Measurements from ENCODE around the gene SLC26A2.
A peak's percentile ranks its signal among the peaks of the same experiment; 100 is the strongest.

SLC26A2 gene

DNA sequence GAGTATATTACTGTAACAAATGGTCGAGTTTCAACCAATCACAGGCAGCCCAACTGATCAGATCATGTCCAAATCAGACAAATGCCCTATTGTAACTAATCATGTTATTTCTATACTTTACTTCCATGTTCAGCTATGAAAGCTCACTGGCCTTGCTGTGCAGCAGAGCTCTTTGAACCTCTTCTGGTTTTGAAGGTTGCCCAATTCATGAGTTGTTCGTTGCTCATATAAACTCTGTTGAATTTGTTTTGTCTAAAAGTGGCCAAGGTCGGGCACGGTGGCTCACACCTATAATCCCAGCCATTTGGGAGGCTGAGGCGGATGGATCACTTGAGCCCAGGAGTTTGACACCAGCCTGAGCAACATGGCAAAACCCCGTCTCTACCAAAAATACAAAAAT is 37.6 kb upstream of the SLC26A2 start:
- no peaks in the 10 kb centered on the region for H3K9me3 ChIP-seq (ENCODE audit: control insufficient read depth in 2 of 2, low read length in 2 of 2)
- no peaks in the 10 kb centered on the region for H3K36me3 ChIP-seq (ENCODE audit: control insufficient read depth in 2 of 2, insufficient read depth in 2 of 2, low read length in 2 of 2)
- no peak overlapping the region for H3K9ac ChIP-seq (ENCODE audit: low read depth in 1 of 2, low read length in 2 of 2)
- H3K4me3 ChIP-seq (ENCODE audit: low read length in 2 of 2) = no peak overlapping the region
- H3K27ac ChIP-seq (ENCODE audit: low read depth in 2 of 2, low read length in 2 of 2) = no peak overlapping the region
- H3K27me3 ChIP-seq (ENCODE audit: control insufficient read depth in 2 of 2, insufficient read depth in 2 of 2, low read length in 2 of 2) = no peaks in the 10 kb centered on the region
- H3K4me1 ChIP-seq (ENCODE audit: control insufficient read depth in 2 of 2, insufficient read depth in 2 of 2, low read length in 2 of 2) = no peaks in the 10 kb centered on the region

- Histone ChIP-seq H3K9me3 (ENCODE audit: control insufficient read depth in 2 of 2, low read length in 2 of 2) (no peaks in the 10 kb centered on the region), H3K27me3 (ENCODE audit: control insufficient read depth in 2 of 2, insufficient read depth in 2 of 2, low read length in 2 of 2) (no peaks in the 10 kb centered on the region), H3K4me3 (ENCODE audit: low read length in 2 of 2) (no peak overlapping the region), H3K27ac (ENCODE audit: low read depth in 2 of 2, low read length in 2 of 2) (no peak overlapping the region), H3K9ac (ENCODE audit: low read depth in 1 of 2, low read length in 2 of 2) (no peak overlapping the region), H3K36me3 (ENCODE audit: control insufficient read depth in 2 of 2, insufficient read depth in 2 of 2, low read length in 2 of 2) (no peaks in the 10 kb centered on the region), H3K4me1 (ENCODE audit: control insufficient read depth in 2 of 2, insufficient read depth in 2 of 2, low read length in 2 of 2) (no peaks in the 10 kb centered on the region)
These were observed 36.1 kb upstream of the SLC26A2 start for GRCh38 chr5:149924486-149924885.

GRCh38 chr5:149930043-149930748 is 30.4 kb upstream of the SLC26A2 start:
- Histone ChIP-seq H3K27ac (ENCODE audit: low read depth in 2 of 2, low read length in 2 of 2) (no peak overlapping the region), H3K27me3 (ENCODE audit: control insufficient read depth in 2 of 2, insufficient read depth in 2 of 2, low read length in 2 of 2) (no peaks in the 10 kb centered on the region), H3K4me3 (ENCODE audit: low read length in 2 of 2) (peak overlapping the region in 1 of 2 donors; percentile 33), H3K4me1 (ENCODE audit: control insufficient read depth in 2 of 2, insufficient read depth in 2 of 2, low read length in 2 of 2) (peaks cover 0 to 3% of the 10 kb centered on the region in 2 donors), H3K36me3 (ENCODE audit: control insufficient read depth in 2 of 2, insufficient read depth in 2 of 2, low read length in 2 of 2) (no peaks in the 10 kb centered on the region), H3K9ac (ENCODE audit: low read depth in 1 of 2, low read length in 2 of 2) (no peak overlapping the region), H3K9me3 (ENCODE audit: control insufficient read depth in 2 of 2, low read length in 2 of 2) (no peaks in the 10 kb centered on the region)

- H3K9ac ChIP-seq (ENCODE audit: low read depth in 1 of 2, low read length in 2 of 2) = no peak overlapping the region
- no peak overlapping the region for H3K27ac ChIP-seq (ENCODE audit: low read depth in 2 of 2, low read length in 2 of 2)
- peaks cover 0 to 3% of the 10 kb centered on the region in 2 donors for H3K4me1 ChIP-seq (ENCODE audit: control insufficient read depth in 2 of 2, insufficient read depth in 2 of 2, low read length in 2 of 2)
- no peaks in the 10 kb centered on the region for H3K27me3 ChIP-seq (ENCODE audit: control insufficient read depth in 2 of 2, insufficient read depth in 2 of 2, low read length in 2 of 2)
- H3K4me3 ChIP-seq (ENCODE audit: low read length in 2 of 2) = no peak overlapping the region
- H3K9me3 ChIP-seq (ENCODE audit: control insufficient read depth in 2 of 2, low read length in 2 of 2) = no peaks in the 10 kb centered on the region
- H3K36me3 ChIP-seq (ENCODE audit: control insufficient read depth in 2 of 2, insufficient read depth in 2 of 2, low read length in 2 of 2) = no peaks in the 10 kb centered on the region
These were observed 29.6 kb upstream of the SLC26A2 start for GRCh38 chr5:149930749-149931574.

DNA sequence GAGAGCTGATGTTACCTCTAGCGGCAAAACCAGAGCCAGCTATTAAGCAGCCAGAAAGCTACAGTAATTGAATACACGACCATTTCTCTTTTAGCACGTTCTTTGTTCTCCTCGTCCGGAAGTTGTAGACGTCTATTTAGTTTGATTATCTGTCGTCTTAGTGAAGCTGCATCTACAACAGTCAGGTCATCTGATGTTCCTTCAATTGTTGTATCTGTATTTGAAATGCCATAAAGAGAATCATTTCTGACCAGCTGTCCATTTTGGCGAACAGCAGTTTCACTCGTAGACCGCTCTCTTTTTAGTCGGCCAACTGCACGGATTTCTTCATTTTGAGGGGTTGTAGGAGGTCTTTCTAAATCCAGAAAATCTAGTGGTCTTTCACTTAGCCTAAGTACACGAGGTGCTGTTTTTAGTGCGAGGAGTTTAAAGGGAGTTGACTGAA is 28.5 kb upstream of the SLC26A2 start:
- peaks cover under 1 to 12% of the 10 kb centered on the region in 2 donors for H3K4me1 ChIP-seq (ENCODE audit: control insufficient read depth in 2 of 2, insufficient read depth in 2 of 2, low read length in 2 of 2)
- no peaks in the 10 kb centered on the region for H3K27me3 ChIP-seq (ENCODE audit: control insufficient read depth in 2 of 2, insufficient read depth in 2 of 2, low read length in 2 of 2)
- H3K4me3 ChIP-seq (ENCODE audit: low read length in 2 of 2) = peak overlapping the region in 1 of 2 donors; percentile 10
- H3K9ac ChIP-seq (ENCODE audit: low read depth in 1 of 2, low read length in 2 of 2) = no peak overlapping the region
- H3K9me3 ChIP-seq (ENCODE audit: control insufficient read depth in 2 of 2, low read length in 2 of 2) = no peaks in the 10 kb centered on the region
- H3K36me3 ChIP-seq (ENCODE audit: control insufficient read depth in 2 of 2, insufficient read depth in 2 of 2, low read length in 2 of 2) = no peaks in the 10 kb centered on the region
- no peak overlapping the region for H3K27ac ChIP-seq (ENCODE audit: low read depth in 2 of 2, low read length in 2 of 2)

DNA sequence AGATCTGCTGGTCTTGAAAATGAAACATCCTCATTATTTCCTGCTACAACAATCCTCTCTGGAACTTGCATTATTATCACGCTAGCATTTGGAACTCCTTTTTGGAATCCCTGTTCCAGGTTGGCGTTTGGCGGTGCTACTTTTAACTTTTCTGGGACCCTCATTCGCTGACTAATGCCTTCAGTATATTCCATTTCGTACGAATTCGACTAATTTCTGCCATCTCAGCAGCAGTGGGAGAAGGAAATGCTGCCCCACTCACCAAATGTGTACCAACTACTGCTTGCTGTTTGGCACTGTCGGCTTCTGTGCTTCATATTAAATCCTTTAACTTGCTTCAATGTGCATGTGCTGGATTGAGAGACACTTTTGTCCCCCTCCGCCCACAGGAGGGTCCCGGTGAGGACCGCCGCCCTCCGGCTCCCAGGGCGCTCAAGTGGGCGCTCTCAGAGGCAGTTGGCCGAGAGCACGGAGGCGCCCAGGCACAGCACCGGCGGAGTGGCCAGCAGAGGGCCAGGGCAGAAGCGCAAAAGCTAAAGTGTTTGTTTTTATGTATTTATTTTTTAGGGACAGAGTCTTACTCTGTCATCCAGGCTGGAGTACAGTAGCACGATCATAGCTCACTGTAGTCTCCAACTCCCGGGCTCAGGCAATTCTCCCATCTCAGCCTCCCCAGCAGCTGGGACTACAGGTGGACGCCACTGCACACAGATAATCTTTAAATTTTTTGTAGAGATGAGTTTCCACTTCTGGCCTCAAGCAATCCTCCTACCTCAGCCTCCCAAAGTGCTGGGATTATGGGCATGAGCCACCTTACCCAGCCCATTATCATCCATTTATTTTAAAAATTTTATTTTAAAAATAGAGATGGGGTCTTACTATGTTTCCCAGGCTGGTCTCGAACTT is 27.9 kb upstream of the SLC26A2 start:
- H3K4me3 ChIP-seq (ENCODE audit: low read length in 2 of 2) = peak overlapping the region in 1 of 2 donors; percentile 10
- H3K27ac ChIP-seq (ENCODE audit: low read depth in 2 of 2, low read length in 2 of 2) = no peak overlapping the region
- H3K9ac ChIP-seq (ENCODE audit: low read depth in 1 of 2, low read length in 2 of 2) = no peak overlapping the region

GRCh38 chr5:149935431-149935901 is 25.1 kb upstream of the SLC26A2 start:
- no peaks in the 10 kb centered on the region for H3K36me3 ChIP-seq (ENCODE audit: control insufficient read depth in 2 of 2, insufficient read depth in 2 of 2, low read length in 2 of 2)
- peaks cover 23 to 35% of the 10 kb centered on the region in 2 donors for H3K4me1 ChIP-seq (ENCODE audit: control insufficient read depth in 2 of 2, insufficient read depth in 2 of 2, low read length in 2 of 2)
- H3K4me3 ChIP-seq (ENCODE audit: low read length in 2 of 2) = no peak overlapping the region
- H3K9ac ChIP-seq (ENCODE audit: low read depth in 1 of 2, low read length in 2 of 2) = no peak overlapping the region
- H3K27ac ChIP-seq (ENCODE audit: low read depth in 2 of 2, low read length in 2 of 2) = no peak overlapping the region
- H3K9me3 ChIP-seq (ENCODE audit: control insufficient read depth in 2 of 2, low read length in 2 of 2) = no peaks in the 10 kb centered on the region
- no peaks in the 10 kb centered on the region for H3K27me3 ChIP-seq (ENCODE audit: control insufficient read depth in 2 of 2, insufficient read depth in 2 of 2, low read length in 2 of 2)

More for the DNA sequence above, 27.9 kb upstream of the SLC26A2 start:
- Histone ChIP-seq H3K27me3 (ENCODE audit: control insufficient read depth in 2 of 2, insufficient read depth in 2 of 2, low read length in 2 of 2) (no peaks in the 10 kb centered on the region), H3K36me3 (ENCODE audit: control insufficient read depth in 2 of 2, insufficient read depth in 2 of 2, low read length in 2 of 2) (no peaks in the 10 kb centered on the region), H3K4me1 (ENCODE audit: control insufficient read depth in 2 of 2, insufficient read depth in 2 of 2, low read length in 2 of 2) (peaks cover 4 to 18% of the 10 kb centered on the region in 2 donors), H3K9me3 (ENCODE audit: control insufficient read depth in 2 of 2, low read length in 2 of 2) (no peaks in the 10 kb centered on the region)

DNA sequence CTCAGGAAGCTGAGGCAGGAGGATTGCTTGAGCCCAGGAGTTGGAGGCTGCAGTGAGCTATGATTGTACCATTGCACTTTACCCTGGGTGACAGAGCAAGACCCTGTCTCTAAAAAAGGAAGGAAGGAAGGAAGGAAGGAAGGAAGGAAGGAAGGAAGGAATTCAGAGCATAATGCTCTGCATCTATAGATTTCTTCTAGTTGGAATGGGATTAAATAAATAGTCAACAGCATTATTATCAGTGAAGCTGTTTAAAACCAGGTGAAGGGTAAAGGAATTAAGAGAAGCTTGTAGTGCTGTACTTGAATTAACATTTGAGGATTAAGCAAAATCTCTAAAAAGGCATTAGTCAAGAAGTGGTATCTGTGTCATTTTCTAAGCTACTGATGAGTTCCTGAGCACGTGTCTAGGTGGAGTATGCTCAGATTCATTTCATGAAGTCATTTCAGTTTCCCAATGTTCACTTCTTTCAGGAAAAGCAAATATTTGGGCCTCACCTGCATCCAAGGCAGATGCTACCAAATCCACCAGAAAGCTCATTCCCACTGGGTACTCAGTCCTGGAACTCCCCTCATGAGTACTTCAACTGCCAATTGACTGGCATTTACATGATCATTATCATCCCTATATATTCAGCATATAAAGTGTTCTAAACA is 24.4 kb upstream of the SLC26A2 start:
- no peaks in the 10 kb centered on the region for H3K9me3 ChIP-seq (ENCODE audit: control insufficient read depth in 2 of 2, low read length in 2 of 2)
- no peaks in the 10 kb centered on the region for H3K27me3 ChIP-seq (ENCODE audit: control insufficient read depth in 2 of 2, insufficient read depth in 2 of 2, low read length in 2 of 2)
- H3K4me1 ChIP-seq (ENCODE audit: control insufficient read depth in 2 of 2, insufficient read depth in 2 of 2, low read length in 2 of 2) = peaks cover 28 to 38% of the 10 kb centered on the region in 2 donors
- H3K9ac ChIP-seq (ENCODE audit: low read depth in 1 of 2, low read length in 2 of 2) = no peak overlapping the region
- H3K36me3 ChIP-seq (ENCODE audit: control insufficient read depth in 2 of 2, insufficient read depth in 2 of 2, low read length in 2 of 2) = no peaks in the 10 kb centered on the region
- no peak overlapping the region for H3K4me3 ChIP-seq (ENCODE audit: low read length in 2 of 2)
- no peak overlapping the region for H3K27ac ChIP-seq (ENCODE audit: low read depth in 2 of 2, low read length in 2 of 2)

GRCh38 chr5:149936700-149937091 is 23.9 kb upstream of the SLC26A2 start:
- no peaks in the 10 kb centered on the region for H3K9me3 ChIP-seq (ENCODE audit: control insufficient read depth in 2 of 2, low read length in 2 of 2)
- H3K36me3 ChIP-seq (ENCODE audit: control insufficient read depth in 2 of 2, insufficient read depth in 2 of 2, low read length in 2 of 2) = no peaks in the 10 kb centered on the region
- no peaks in the 10 kb centered on the region for H3K27me3 ChIP-seq (ENCODE audit: control insufficient read depth in 2 of 2, insufficient read depth in 2 of 2, low read length in 2 of 2)
- no peak overlapping the region for H3K9ac ChIP-seq (ENCODE audit: low read depth in 1 of 2, low read length in 2 of 2)
- no peak overlapping the region for H3K4me3 ChIP-seq (ENCODE audit: low read length in 2 of 2)
- H3K4me1 ChIP-seq (ENCODE audit: control insufficient read depth in 2 of 2, insufficient read depth in 2 of 2, low read length in 2 of 2) = peaks cover 28 to 44% of the 10 kb centered on the region in 2 donors
- no peak overlapping the region for H3K27ac ChIP-seq (ENCODE audit: low read depth in 2 of 2, low read length in 2 of 2)

All from mucosa of rectum (tissue), 2 donors.